H1 (cell line): ENCODE measurements around the gene MAP7.

Experiments used
- EP300 ChIP-seq, 2 experiments: IDR thresholded peaks; 1 replicate in 1 of 2; 2 replicates in 1 of 2; pipeline ENCODE4 v1.6.1; 2011 to 2012; ENCODE audit warnings: low read depth in 2 of 2, low read length in 2 of 2, mild to moderate bottlenecking in 2 of 2, borderline replicate concordance in 1 of 2, inconsistent platforms in 1 of 2, moderate library complexity in 1 of 2
- GTF2F1 ChIP-seq: IDR thresholded peaks from 2 replicates; pipeline ENCODE4 v1.6.1; 2012; ENCODE audit warnings: low read depth, low read length, improper control_type of control experiment, borderline replicate concordance
- JUN ChIP-seq: IDR thresholded peaks from 2 replicates; pipeline ENCODE4 v1.6.1; 2011; ENCODE audit warnings: low read depth, mild to moderate bottlenecking, improper control_type of control experiment, low read length
- POLR2A ChIP-seq, 2 experiments: IDR thresholded peaks; 1 replicate in 1 of 2; 2 replicates in 1 of 2; pipeline ENCODE4 v1.6.1; 2011; ENCODE audit warnings: low read depth in 2 of 2, low read length in 2 of 2, mild to moderate bottlenecking in 2 of 2; ENCODE audit errors: control extremely low read depth in 1 of 2
- SP1 ChIP-seq: IDR thresholded peaks from 2 replicates; pipeline ENCODE4 v1.6.1; 2011; ENCODE audit warnings: low read depth, low read length
- TCF12 ChIP-seq: IDR thresholded peaks from 2 replicates; pipeline ENCODE4 v1.6.1; 2011; ENCODE audit warnings: low read depth, mild to moderate bottlenecking, low read length
- ZNF274 ChIP-seq: IDR thresholded peaks from 2 replicates; pipeline ENCODE4 v1.7.0; 2012; ENCODE audit warnings: low read length, borderline replicate concordance; ENCODE audit errors: extremely low read depth
- TF ChIP-seq, protein P1 (sequence below): IDR thresholded peaks from 2 replicates; pipeline ENCODE4 v1.6.1; 2012; ENCODE audit warnings: low read length, inconsistent platforms

DNA sequence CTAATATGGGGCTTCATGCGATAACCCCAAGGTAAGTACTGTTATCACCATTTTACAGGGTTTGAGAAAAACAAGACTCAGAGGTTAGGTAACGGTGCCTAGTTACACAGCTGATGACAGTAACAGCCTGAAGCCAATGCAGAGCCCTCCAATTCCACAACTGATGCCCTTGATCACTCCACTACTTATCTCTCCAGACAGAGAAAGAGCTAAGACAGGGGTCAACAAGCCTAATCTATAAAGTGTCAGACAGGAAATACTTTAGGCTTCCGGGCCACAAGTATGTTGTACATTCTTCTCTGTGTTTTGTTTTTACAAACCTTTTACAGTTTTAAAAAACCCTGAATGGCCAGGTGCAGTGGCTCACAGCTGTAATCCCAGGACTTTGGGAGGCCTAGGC lies 50.9 kb downstream of the MAP7 start:
- TF ChIP-seq ZNF274 (no peak), POLR2A (IDR thresholded peaks at IDR 0.05; ENCODE audit: control extremely low read depth in 1 of 2, low read depth in 2 of 2, low read length in 2 of 2) (no peak), GTF2F1 (no peak), JUN (no peak), TCF12 (no peak), SP1 (no peak), EP300 (IDR thresholded peaks at IDR 0.05; ENCODE audit: borderline replicate concordance in 1 of 2, low read depth in 2 of 2, low read length in 2 of 2) (no peak)
- TF ChIP-seq, protein P1, sequence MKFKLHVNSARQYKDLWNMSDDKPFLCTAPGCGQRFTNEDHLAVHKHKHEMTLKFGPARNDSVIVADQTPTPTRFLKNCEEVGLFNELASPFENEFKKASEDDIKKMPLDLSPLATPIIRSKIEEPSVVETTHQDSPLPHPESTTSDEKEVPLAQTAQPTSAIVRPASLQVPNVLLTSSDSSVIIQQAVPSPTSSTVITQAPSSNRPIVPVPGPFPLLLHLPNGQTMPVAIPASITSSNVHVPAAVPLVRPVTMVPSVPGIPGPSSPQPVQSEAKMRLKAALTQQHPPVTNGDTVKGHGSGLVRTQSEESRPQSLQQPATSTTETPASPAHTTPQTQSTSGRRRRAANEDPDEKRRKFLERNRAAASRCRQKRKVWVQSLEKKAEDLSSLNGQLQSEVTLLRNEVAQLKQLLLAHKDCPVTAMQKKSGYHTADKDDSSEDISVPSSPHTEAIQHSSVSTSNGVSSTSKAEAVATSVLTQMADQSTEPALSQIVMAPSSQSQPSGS: no peak
